GM12878 (cell line): ENCODE measurements around the gene TMPRSS11D. TPM values are rescaled to one million over a fixed set of nuclear protein-coding genes. Genes with fewer than 3 reads are reported as not detected.

Source experiments
- ATAC-seq: fragments of 200-7000 bp; cut with Tn5 transposase; 3 replicates; pipeline ENCODE4 v1.9.1; 2020; ENCODE audit warnings: mild to moderate bottlenecking, moderate library complexity
- BruUV-seq: library from RNA; stranded (reverse); fragments of 400-500 nt; replicated peaks from 2 replicates; lab custom pipeline; 2021; lab: Mats Ljungman, UMichigan
- CTCF ChIA-PET: fragments of 300-600 bp; sonication (Branson Sonifier 250); formaldehyde crosslinking; extraction: SDS; loops from one replicate; lab custom pipeline; 2021; ENCODE audit warnings: inconsistent platforms; lab: Yijun Ruan, JAX
- POLR2A ChIA-PET: fragments of 350-600 bp; formaldehyde crosslinking; extraction: SDS; loops from one replicate; lab custom pipeline; 2021; ENCODE audit warnings: inconsistent platforms; lab: Charles Lee
- RAD21 ChIA-PET: fragments of 300-600 bp; sonication (Branson Sonifier 250); formaldehyde crosslinking; loops from one replicate; lab custom pipeline; 2023; ENCODE audit warnings: antibody characterized with exemption; ENCODE audit not compliant: unreplicated experiment; lab: Charles Lee
- SMC1A ChIA-PET: fragments of 300-600 bp; sonication (Branson Sonifier 250); formaldehyde crosslinking; loops from one replicate; lab custom pipeline; 2023; ENCODE audit not compliant: unreplicated experiment, uncharacterized antibody; lab: Charles Lee
- DNase-seq: peaks from one replicate; pipeline ENCODE4 v3.0.0-alpha.2; 2011; ENCODE audit warnings: low read depth, low spot score
- FAIRE-seq: peaks from 3 replicates; lab custom pipeline; 2011; peaks lifted over from hg19 to GRCh38; lab: Jason Lieb, UNC
- H2AFZ ChIP-seq: 2 replicates; pipeline ENCODE4 v1.6.0; 2011; ENCODE audit warnings: low read depth, low read length, control low read depth; ENCODE audit not compliant: control insufficient read depth
- H3K27ac ChIP-seq: 2 replicates; pipeline ENCODE4 v1.5.1; 2011; ENCODE audit warnings: control low read depth; ENCODE audit not compliant: control insufficient read depth, insufficient read depth
- H3K27me3 ChIP-seq, 2 experiments: replicated peaks in 1 of 2; 2 replicates each; pipeline versions ENCODE4 v1.6.0 to v1.6.1; 2011; ENCODE audit warnings: low read length in 1 of 2; ENCODE audit not compliant: control insufficient read depth in 2 of 2, insufficient read depth in 2 of 2
- H3K36me3 ChIP-seq, 2 experiments: 2 replicates each; pipeline ENCODE4 v1.5.1; 2011; ENCODE audit warnings: low read length in 1 of 2; ENCODE audit not compliant: control insufficient read depth in 2 of 2, insufficient read depth in 2 of 2
- H3K4me1 ChIP-seq: 2 replicates; pipeline ENCODE4 v1.6.1; 2011; ENCODE audit warnings: mild to moderate bottlenecking, low read length, moderate library complexity, mixed read lengths; ENCODE audit not compliant: control insufficient read depth, insufficient read depth
- H3K4me2 ChIP-seq: 2 replicates; pipeline ENCODE4 v1.6.0; 2011; ENCODE audit warnings: control low read depth; ENCODE audit not compliant: control insufficient read depth, insufficient read depth
- H3K4me3 ChIP-seq: fragments of 200-600 bp; sonication (generic); 2 replicates; pipeline ENCODE4 v1.5.1; 2016
- H3K79me2 ChIP-seq: 2 replicates; pipeline ENCODE4 v1.6.0; 2011; ENCODE audit warnings: low read length; ENCODE audit not compliant: control insufficient read depth, insufficient read depth
- H3K9ac ChIP-seq: 2 replicates; pipeline ENCODE4 v1.8.0; 2011; ENCODE audit warnings: low read length, control low read depth, mixed read lengths; ENCODE audit not compliant: control insufficient read depth, insufficient read depth
- H3K9me3 ChIP-seq: replicated peaks from 3 replicates; pipeline ENCODE4 v1.5.1; 2011; ENCODE audit warnings: mild to moderate bottlenecking, low read length; ENCODE audit not compliant: control insufficient read depth, insufficient read depth
- H4K20me1 ChIP-seq: 2 replicates; pipeline ENCODE4 v1.6.0; 2011; ENCODE audit not compliant: control insufficient read depth, insufficient read depth
- BCL11A ChIP-seq: IDR thresholded peaks from 2 replicates; pipeline ENCODE4 v1.6.1; 2011; ENCODE audit warnings: low read depth, low read length
- SUPT20H ChIP-seq: IDR thresholded peaks from 2 replicates; pipeline ENCODE4 v1.6.1; 2011; ENCODE audit warnings: low read depth, mild to moderate bottlenecking, low read length, moderate library complexity, borderline replicate concordance; ENCODE audit not compliant: control insufficient read depth
- WGBS: methylation state at CpG from one replicate; pipeline ENCODE4 v1.1.6; 2016; ENCODE audit warnings: low lambda C conversion rate; ENCODE audit not compliant: insufficient replicate concordance, insufficient coverage; ENCODE audit errors: missing lambda C conversion rate; 5-methylcytosine and 5-hydroxymethylcytosine counted together
- in situ Hi-C: fragments of 300-500 bp; cut with MboI; formaldehyde crosslinking; loops from 9 replicates; pipeline ENCODE4 v1.14.3; 2018; ENCODE audit warnings: mixed read lengths
- intact Hi-C: fragments of 100-400 bp; cut with micrococcal nuclease; formaldehyde crosslinking; loops from one replicate; pipeline ENCODE4 v1.14.2; 2022; ENCODE audit not compliant: unreplicated experiment
- polyA plus RNA-seq, 11 experiments: library from polyadenylated mRNA; depleted of rRNA in 4 of 11; unstranded in 6 of 11; stranded (reverse) in 5 of 11; fragments of >200 nt; fragmentation: Nextera tagmentation in 4 of 11; fragmentation: Illumina TruSeq in 1 of 11; extraction: Ambion mirVana in 4 of 11; extraction: Trizol in 1 of 11; gene quantifications; 1 replicate in 1 of 11; 2 replicates in 10 of 11; pipeline versions ENCODE4 v1.2.1 to v1.2.3, GENCODE V29; 2011 to 2016; ENCODE audit warnings: inconsistent platforms in 2 of 11, missing spikeins in 2 of 11, low read depth in 1 of 11
- total RNA-seq, 4 experiments: library from RNA; depleted of rRNA in 3 of 4; stranded (reverse); fragments of >200 nt in 3 of 4; fragmentation: Illumina TruSeq in 1 of 4; extraction: Trizol in 1 of 4; gene quantifications; 2 replicates each; pipeline versions ENCODE4 v1.2.1 to v1.2.3, GENCODE V29; 2013 to 2021

The TMPRSS11D gene
- total and polyA plus RNA-seq, 10 of the 15 experiments (the other 5 are each of a cell fraction or from before 2014, with no cell fraction given), result not detected

GRCh38 chr4:67820903-67821302 lies 62.9 kb downstream of the TMPRSS11D start:
- ChIA-PET CTCF (interaction anchor here (0.6 kb wide), 1 partner anchor 66 kb away, joined by 3 read pairs; no protein-coding TSS in a partner anchor), RAD21 (no interaction called here), SMC1A (interaction anchor here (1.5 kb wide), 1 partner anchor 15 kb away, joined by 4 read pairs; no protein-coding TSS in a partner anchor), POLR2A (no interaction called here)
- WGBS, result 65% methylated on average over 2 of the region's 2 CpGs
- no peaks in the 10 kb centered on the region for H3K27me3 ChIP-seq
- H3K79me2 ChIP-seq, result no peaks in the 10 kb centered on the region
- H3K4me2 ChIP-seq, result no peak overlapping the region
- TF ChIP-seq SUPT20H, result no peak
- H3K36me3 ChIP-seq, result no peaks in the 10 kb centered on the region
- no peaks in the 10 kb centered on the region for H3K4me1 ChIP-seq
- H4K20me1 ChIP-seq, result no peaks in the 10 kb centered on the region
- no TSS peak for BruUV-seq
- H3K4me3 ChIP-seq, result no peak overlapping the region
- H3K27ac ChIP-seq, result no peak overlapping the region
- ATAC-seq, result no peak
- no peaks in the 10 kb centered on the region for H3K9me3 ChIP-seq
- no peak overlapping the region for H3K9ac ChIP-seq
- intact Hi-C loops, result no loop called here
- H2AFZ ChIP-seq, result no peak overlapping the region
- DNase-seq, result no peak
- in situ Hi-C loops, result no loop called here
- FAIRE-seq, result no peak

- BruUV-seq, result no TSS peak
- Histone ChIP-seq H2AFZ (no peak overlapping the region), H3K27ac (no peak overlapping the region), H3K9me3 (no peaks in the 10 kb centered on the region)
- POLR2A ChIA-PET, result no interaction called here
- DNase-seq, result no peak
- SMC1A ChIA-PET, result no interaction called here
- intact Hi-C loops, result no loop called here
- RAD21 ChIA-PET, result no interaction called here
- TF ChIP-seq BCL11A, result no peak
- TF ChIP-seq, all 136 proteins: peak for 0
- Histone ChIP-seq H3K4me3 (no peak overlapping the region), H3K79me2 (no peaks in the 10 kb centered on the region), H3K27me3 (no peaks in the 10 kb centered on the region), H3K36me3 (no peaks in the 10 kb centered on the region), H4K20me1 (no peaks in the 10 kb centered on the region), H3K4me2 (no peak overlapping the region), H3K4me1 (no peaks in the 10 kb centered on the region), H3K9ac (no peak overlapping the region)
- FAIRE-seq (no peak), ATAC-seq (no peak)
- CTCF ChIA-PET, result no interaction called here
- WGBS, result 100% methylated on average over 1 of the region's 1 CpG
- in situ Hi-C loops, result no loop called here
Observed at GRCh38 chr4:67810011-67810410, 73.8 kb downstream of the TMPRSS11D start.
